DMS 273 treated with DMSO at 0.1 percent for 48 hours (cell line): ENCODE data around the gene GCNT4.
A peak's percentile ranks its signal among the peaks of the same experiment; 100 is the strongest.
"Not testable (repeated sequence)": the region's sequence is repeated elsewhere in the genome, so short reads cannot be mapped to it uniquely, and the experiment has no call there.

Experiments used
- DNase-seq: peaks from one replicate; lab custom pipeline; 2025; lab: John Stamatoyannopoulos, UW

Gene GCNT4, protein sequence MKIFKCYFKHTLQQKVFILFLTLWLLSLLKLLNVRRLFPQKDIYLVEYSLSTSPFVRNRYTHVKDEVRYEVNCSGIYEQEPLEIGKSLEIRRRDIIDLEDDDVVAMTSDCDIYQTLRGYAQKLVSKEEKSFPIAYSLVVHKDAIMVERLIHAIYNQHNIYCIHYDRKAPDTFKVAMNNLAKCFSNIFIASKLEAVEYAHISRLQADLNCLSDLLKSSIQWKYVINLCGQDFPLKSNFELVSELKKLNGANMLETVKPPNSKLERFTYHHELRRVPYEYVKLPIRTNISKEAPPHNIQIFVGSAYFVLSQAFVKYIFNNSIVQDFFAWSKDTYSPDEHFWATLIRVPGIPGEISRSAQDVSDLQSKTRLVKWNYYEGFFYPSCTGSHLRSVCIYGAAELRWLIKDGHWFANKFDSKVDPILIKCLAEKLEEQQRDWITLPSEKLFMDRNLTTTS

DNA sequence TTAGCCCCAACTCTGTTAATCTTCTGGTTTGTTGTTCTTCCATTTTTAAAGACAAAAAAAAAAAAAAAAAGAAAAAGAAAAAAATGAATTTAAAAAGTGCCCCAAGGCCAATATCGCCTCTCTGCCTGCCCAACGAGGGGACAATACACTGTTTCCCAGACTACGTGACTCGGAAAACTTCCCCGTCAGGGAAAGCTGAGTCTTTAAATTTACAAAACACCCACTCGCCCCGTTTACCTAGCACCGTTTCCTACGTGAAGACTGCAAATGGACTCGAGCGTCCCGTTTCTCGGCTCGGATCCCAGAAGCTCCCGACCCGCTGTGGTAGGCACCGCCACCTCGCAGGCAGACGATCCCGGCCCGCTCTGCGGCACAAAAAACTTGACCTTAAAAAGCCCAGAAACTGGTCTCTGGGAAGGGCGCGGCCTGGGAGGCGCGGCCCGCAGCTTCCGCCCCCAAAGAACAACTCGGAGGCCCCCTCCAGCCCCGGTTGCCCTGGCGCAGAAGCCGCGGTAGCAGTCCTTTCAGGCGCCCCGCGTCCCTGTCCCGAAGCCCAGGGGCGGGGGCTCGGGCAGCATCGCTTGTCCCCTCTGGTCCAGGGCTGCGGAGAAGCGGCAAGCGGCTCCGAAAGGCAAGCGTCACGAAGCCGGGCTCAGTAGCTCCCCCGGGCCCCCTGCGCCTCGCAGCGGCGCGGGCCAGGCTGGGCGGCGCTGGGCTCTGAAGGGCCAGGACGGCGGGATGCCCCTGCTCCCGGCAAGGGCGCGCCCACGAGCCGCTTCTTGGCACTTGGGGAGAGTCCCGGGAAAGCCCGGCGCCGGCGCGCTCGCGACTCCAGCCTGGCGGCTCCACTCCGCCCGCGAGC, at the start of gene GCNT4:
TSS of gene GCNT4 (minus strand) at position 367 of the 862 bp plus-strand sequence. CDS start 22,521 bp downstream, outside the sequence.
- DNase-seq: no peak

GRCh38 chr5:75095956-75096355, 43.6 kb upstream of the GCNT4 start:
- DNase-seq: not testable (repeated sequence)

- no peak for DNase-seq
Measured at GRCh38 chr5:75091597-75091996, 39.2 kb upstream of the GCNT4 start.

- no peak for DNase-seq
Measured at GRCh38 chr5:75089662-75090061, 37.3 kb upstream of the GCNT4 start.

DNA sequence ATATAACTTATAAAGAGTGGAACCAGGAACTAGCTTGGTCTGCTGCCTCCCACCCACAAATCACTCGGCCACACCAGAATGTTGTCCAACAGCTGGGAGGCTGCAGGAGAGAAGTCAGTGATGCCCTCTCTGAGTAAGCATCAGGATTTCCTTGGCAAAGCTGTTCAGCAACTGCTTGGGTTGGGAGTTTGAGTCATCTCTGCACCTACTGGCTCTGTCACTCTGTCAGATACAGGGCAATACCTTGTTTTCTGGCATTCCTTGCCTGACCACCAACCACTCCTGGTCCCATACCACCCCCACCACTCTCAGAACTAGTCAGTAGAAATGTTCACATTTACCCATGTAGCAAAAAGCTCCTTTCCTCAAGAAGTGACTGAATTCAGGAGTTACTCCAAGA, 36.8 kb upstream of the GCNT4 start:
- no peak for DNase-seq

GRCh38 chr5:75088648-75089047, 36.3 kb upstream of the GCNT4 start:
- DNase-seq: no peak

DNA sequence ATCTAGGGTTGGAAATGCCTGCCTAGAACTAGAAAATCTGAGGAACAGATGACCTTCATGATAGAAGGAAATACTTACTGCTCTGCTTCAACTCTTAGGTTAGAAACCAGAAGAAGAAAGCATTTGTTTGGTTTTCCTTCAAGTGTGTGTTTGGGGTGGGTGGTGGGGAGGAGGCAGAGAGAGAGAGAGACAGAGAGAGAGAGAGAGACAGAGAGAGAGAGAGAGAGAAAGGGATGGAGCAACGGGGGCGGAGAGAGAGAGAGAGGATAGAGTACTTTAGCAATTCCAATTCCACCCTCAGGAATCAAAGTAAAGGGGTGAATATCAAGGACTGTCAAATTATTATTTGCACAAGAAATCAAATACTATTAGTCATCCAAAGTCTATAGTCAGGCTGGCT, 29.2 kb upstream of the GCNT4 start:
- DNase-seq: no peak

DNA sequence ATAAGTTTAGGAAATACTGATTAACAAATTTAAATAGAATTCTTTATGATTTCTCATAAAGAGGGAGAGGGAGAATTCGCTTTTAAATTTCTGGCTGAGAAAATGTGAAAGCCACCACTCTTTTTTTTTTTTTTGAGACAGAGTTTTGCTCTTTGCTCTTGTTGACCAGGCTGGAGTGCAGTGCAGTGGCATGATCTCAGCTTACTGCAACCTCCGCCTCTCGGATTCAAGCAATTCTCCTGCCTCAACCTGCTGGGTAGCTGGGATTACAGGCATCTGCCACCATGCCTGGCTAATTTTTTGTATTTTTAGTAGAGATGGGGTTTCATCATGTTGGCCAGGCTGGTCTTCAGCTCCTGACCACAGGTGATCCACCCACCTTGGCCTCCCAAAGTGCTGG, 27.0 kb upstream of the GCNT4 start:
- DNase-seq: not testable (repeated sequence)

DNA sequence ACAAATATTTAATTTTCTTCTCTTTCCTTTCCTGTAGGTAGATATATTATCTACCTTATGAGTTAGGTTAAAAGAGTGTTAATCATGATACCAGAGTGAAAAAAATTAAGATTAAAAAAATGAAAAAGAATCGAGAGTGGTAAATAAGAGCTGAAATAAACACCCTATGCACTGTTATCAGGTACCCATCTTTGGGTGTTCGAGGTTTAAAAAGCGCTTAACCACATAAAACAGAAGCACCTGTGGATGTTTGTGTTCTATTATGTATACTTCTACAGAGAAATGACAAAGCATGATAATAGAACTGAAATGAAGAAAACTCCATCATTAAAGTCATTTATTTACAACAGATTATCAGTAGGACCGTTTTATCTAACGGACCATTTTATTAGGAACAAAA, 25.7 kb upstream of the GCNT4 start:
- no peak for DNase-seq

- DNase-seq: no peak
Measured at GRCh38 chr5:75072061-75072460, 19.7 kb upstream of the GCNT4 start.

GRCh38 chr5:75071100-75071499, 18.7 kb upstream of the GCNT4 start:
- no peak for DNase-seq

DNA sequence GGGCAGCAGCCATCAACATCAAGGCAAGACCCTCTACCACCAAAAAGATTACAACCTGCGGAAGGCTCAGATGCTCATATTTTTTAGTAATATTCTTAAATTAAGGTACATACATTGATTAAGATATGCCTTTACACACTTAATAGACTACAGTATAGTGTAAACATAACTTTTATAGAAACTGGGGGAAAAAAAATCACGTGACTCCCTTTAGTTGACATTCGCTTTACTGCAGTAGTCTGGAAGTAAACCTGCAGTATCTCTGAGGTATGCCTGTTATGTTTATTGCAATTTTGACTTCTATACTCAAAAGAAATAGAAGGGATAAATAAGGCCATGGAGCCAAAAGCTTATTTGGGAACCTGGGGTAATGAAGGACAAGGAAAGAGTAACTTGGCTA, 15.1 kb upstream of the GCNT4 start:
- no peak for DNase-seq

GRCh38 chr5:75062925-75063531, 10.7 kb upstream of the GCNT4 start:
- DNase-seq: no peak

- no peak for DNase-seq
Measured at GRCh38 chr5:75059912-75060545, 7.7 kb upstream of the GCNT4 start.

DNA sequence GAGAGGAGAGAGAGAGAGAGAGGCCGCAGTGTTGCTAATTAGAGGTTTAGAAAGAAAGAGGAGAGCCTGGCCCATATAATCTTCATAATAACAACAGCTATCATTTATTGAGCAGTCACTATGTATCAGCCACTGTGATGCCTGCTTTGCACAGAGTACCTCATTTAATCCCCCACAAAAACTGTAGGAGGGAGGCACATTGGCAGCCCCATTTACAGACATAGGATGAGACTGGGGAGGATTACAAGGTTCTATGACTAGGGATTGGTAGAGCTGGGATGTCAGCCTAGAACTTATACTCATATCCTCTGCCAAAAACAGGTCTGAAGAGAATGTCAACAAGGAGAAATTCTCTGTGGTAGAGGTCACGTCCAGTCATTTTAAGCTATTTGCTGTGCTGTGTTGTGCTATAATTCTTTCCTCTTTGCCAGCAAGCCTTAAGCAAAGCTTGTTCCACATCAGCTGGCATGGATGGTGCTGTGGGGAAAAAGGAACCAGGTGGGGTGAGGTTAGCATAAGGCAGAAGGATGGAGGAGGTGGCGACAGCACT, 6.7 kb upstream of the GCNT4 start:
- DNase-seq: no peak

DNA sequence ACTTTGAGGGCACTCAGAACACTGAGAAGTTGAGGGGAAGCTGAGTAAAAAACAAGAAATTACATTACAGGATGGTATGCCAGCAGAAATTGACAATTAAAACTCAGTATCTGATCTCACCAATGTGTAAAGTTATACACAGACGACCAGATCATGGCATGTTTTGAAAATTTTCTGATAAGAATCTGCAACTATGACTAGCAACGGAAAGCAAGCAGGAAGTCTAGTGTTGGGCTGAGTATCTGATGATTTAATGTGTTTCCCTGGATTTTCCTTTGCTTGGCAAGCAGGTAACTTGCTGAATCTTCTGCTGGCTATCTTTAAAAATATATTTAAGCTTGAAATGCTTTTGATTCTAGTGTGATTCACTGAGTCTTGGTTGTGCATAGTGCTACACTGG, 5.2 kb upstream of the GCNT4 start:
- no peak for DNase-seq

DNA sequence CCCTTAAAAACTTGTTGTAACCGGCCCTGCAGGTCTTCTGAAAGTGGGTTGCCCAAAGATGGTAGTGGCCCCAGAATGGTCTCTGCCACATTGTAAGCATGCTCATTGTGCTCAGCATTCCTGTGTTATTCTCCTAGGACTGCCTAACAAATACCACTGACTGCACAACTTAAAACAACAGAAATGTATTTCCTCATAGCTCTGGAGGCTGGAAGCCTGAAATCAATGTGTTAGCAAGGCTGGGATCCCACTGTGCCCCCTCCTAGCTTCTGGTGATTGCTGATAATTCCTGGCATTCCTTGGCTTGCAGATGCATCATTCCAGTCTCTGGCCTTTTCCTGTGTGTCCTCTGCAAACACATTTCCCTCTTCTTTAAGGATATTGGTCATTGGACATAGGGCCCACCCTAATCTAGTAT, 3.4 kb upstream of the GCNT4 start:
- no peak for DNase-seq

- DNase-seq: no peak
Measured at GRCh38 chr5:75054134-75054930, 2.0 kb upstream of the GCNT4 start.

- DNase-seq: peak; percentile 18
Measured at GRCh38 chr5:75053304-75054133, 1.2 kb upstream of the GCNT4 start.

DNA sequence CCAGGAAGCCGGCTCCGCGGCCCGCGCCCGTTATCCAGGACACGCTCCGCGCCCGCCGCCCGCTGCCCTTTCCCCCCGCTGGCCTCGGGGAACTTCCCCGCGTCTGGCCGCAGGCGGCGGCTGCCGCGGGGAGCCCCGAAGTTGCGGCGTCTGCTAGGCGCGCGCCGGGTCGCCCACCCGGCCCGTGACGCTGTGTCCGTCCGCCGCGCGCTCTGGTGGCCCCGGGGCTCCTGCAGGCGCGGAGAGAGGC, 621 bp upstream of the GCNT4 start:
- DNase-seq: no peak
